HepG2 (cell line): ENCODE data around the gene ZCCHC12. TPM values are rescaled to one million over a fixed set of nuclear protein-coding genes. Genes with fewer than 3 reads are reported as not detected.

Source experiments
- BRF2 ChIP-seq: sonication (generic); formaldehyde crosslinking; IDR thresholded peaks from 2 replicates; pipeline ENCODE4 v1.8.1; 2022; ENCODE audit warnings: mild to moderate bottlenecking, missing genetic modification reagents
- CEBPG ChIP-seq: IDR thresholded peaks from 2 replicates; pipeline ENCODE4 v1.6.1; 2016
- GZF1 ChIP-seq: sonication (generic); formaldehyde crosslinking; IDR thresholded peaks from 2 replicates; pipeline ENCODE4 v1.5.1; 2020; ENCODE audit warnings: mild to moderate bottlenecking, missing genetic modification reagents
- HNF1A ChIP-seq, 2 experiments: sonication (generic) in 1 of 2; formaldehyde crosslinking in 1 of 2; IDR thresholded peaks; 2 replicates each; pipeline versions ENCODE4 v1.4.0 to v1.6.1; 2016 to 2020; ENCODE audit warnings: borderline replicate concordance in 1 of 2, low read depth in 1 of 2, mild to moderate bottlenecking in 1 of 2, missing genetic modification reagents in 1 of 2
- IKZF1 ChIP-seq: fragments of 450-650 bp; IDR thresholded peaks from 2 replicates; pipeline ENCODE4 v1.7.1; 2016
- MIER2 ChIP-seq: IDR thresholded peaks from 2 replicates; pipeline ENCODE4 v1.6.1; 2016; ENCODE audit warnings: missing biosample characterization, missing genetic modification reagents
- MNT ChIP-seq: fragments of 450-650 bp; IDR thresholded peaks from 2 replicates; pipeline ENCODE4 v1.6.1; 2016
- NFKBIZ ChIP-seq: IDR thresholded peaks from 2 replicates; pipeline ENCODE4 v1.6.1; 2018; ENCODE audit warnings: missing genetic modification reagents, missing compliant biosample characterization
- PBX3 ChIP-seq: sonication (generic); formaldehyde crosslinking; IDR thresholded peaks from 2 replicates; pipeline ENCODE4 v1.8.1; 2023; ENCODE audit warnings: missing genetic modification reagents, inconsistent platforms, borderline replicate concordance
- SMYD3 ChIP-seq: sonication (generic); formaldehyde crosslinking; IDR thresholded peaks from 2 replicates; pipeline ENCODE4 v1.8.1; 2023; ENCODE audit warnings: mild to moderate bottlenecking, missing genetic modification reagents
- ZFP37 ChIP-seq: sonication (generic); formaldehyde crosslinking; IDR thresholded peaks from 2 replicates; pipeline ENCODE4 v1.4.0; 2020; ENCODE audit warnings: missing genetic modification reagents, borderline replicate concordance
- ZKSCAN8 ChIP-seq: IDR thresholded peaks from 2 replicates; pipeline ENCODE4 v1.6.1; 2016; ENCODE audit warnings: borderline replicate concordance, missing genetic modification reagents, missing compliant biosample characterization
- ZNF326 ChIP-seq: sonication (generic); formaldehyde crosslinking; IDR thresholded peaks from 2 replicates; pipeline ENCODE4 v1.4.0; 2020; ENCODE audit warnings: missing genetic modification reagents, borderline replicate concordance
- ZSCAN29 ChIP-seq: sonication (generic); formaldehyde crosslinking; conservative IDR thresholded peaks from 2 replicates; pipeline ENCODE4 v1.4.0; 2020; ENCODE audit warnings: mild to moderate bottlenecking, missing genetic modification reagents
- polyA plus RNA-seq, 8 experiments: library from polyadenylated mRNA; depleted of rRNA in 3 of 8; stranded (reverse) in 7 of 8; unstranded in 1 of 8; fragments of >200 nt; fragmentation: Illumina TruSeq in 4 of 8; extraction: Trizol in 4 of 8; gene quantifications; 2 replicates each; pipeline versions ENCODE4 v1.2.1 to v1.2.3, GENCODE V29; 2011 to 2016; ENCODE audit warnings: low read depth in 4 of 8, missing spikeins in 1 of 8, mixed read lengths in 1 of 8; ENCODE audit not compliant: insufficient read depth in 1 of 8
- total RNA-seq, 5 experiments: library from RNA; depleted of rRNA; stranded (reverse); fragments of >200 nt; fragmentation: Illumina TruSeq; extraction: Trizol; gene quantifications; 2 replicates each; pipeline ENCODE4 v1.2.3, GENCODE V29; 2016; ENCODE audit warnings: low read depth in 1 of 5
- TF ChIP-seq, protein P1 (sequence below): sonication (generic); formaldehyde crosslinking; IDR thresholded peaks from 2 replicates; pipeline ENCODE4 v1.4.0; 2020; ENCODE audit warnings: missing genetic modification reagents
- TF ChIP-seq, protein P2 (sequence below): sonication (generic); formaldehyde crosslinking; IDR thresholded peaks from 2 replicates; pipeline ENCODE4 v1.4.0; 2020; ENCODE audit warnings: missing genetic modification reagents, borderline replicate concordance

Gene ZCCHC12
- total and polyA plus RNA-seq, 2 of the 13 experiments (the other 11 are each of a cell fraction or from before 2014, with no cell fraction given) = 0.05 to 0.20 TPM

- TF ChIP-seq IKZF1 = no peak
- TF ChIP-seq NFKBIZ (CRISPR knock-in tag) = no peak
- TF ChIP-seq SMYD3 = no peak
- TF ChIP-seq ZSCAN29 (CRISPR knock-in tag) = no peak
- TF ChIP-seq BRF2 (CRISPR knock-in tag) = no peak
- no peak for TF ChIP-seq ZFP37
- TF ChIP-seq ZNF326 (CRISPR knock-in tag) = no peak
- 0 out of 2 replicates have a peak, but pooled peaks have one; percentile 9 for TF ChIP-seq MNT
- TF ChIP-seq ZKSCAN8 (CRISPR knock-in tag) = no peak
- TF ChIP-seq MIER2 (CRISPR knock-in tag) = no peak
- TF ChIP-seq, protein P1, sequence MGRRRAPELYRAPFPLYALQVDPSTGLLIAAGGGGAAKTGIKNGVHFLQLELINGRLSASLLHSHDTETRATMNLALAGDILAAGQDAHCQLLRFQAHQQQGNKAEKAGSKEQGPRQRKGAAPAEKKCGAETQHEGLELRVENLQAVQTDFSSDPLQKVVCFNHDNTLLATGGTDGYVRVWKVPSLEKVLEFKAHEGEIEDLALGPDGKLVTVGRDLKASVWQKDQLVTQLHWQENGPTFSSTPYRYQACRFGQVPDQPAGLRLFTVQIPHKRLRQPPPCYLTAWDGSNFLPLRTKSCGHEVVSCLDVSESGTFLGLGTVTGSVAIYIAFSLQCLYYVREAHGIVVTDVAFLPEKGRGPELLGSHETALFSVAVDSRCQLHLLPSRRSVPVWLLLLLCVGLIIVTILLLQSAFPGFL (CRISPR knock-in tag) = no peak
- no peak for TF ChIP-seq GZF1 (CRISPR knock-in tag)
- no peak for TF ChIP-seq PBX3 (CRISPR knock-in tag)
- no peak for TF ChIP-seq HNF1A (IDR thresholded peaks at IDR 0.05; ENCODE audit: low read depth)
- peak; percentile 28; the same call in 1 of the 2 replicates for TF ChIP-seq HNF1A (CRISPR knock-in tag; IDR thresholded peaks at IDR 0.05; ENCODE audit: borderline replicate concordance)
- no peak for TF ChIP-seq CEBPG (CRISPR knock-in tag)
- TF ChIP-seq, protein P2, sequence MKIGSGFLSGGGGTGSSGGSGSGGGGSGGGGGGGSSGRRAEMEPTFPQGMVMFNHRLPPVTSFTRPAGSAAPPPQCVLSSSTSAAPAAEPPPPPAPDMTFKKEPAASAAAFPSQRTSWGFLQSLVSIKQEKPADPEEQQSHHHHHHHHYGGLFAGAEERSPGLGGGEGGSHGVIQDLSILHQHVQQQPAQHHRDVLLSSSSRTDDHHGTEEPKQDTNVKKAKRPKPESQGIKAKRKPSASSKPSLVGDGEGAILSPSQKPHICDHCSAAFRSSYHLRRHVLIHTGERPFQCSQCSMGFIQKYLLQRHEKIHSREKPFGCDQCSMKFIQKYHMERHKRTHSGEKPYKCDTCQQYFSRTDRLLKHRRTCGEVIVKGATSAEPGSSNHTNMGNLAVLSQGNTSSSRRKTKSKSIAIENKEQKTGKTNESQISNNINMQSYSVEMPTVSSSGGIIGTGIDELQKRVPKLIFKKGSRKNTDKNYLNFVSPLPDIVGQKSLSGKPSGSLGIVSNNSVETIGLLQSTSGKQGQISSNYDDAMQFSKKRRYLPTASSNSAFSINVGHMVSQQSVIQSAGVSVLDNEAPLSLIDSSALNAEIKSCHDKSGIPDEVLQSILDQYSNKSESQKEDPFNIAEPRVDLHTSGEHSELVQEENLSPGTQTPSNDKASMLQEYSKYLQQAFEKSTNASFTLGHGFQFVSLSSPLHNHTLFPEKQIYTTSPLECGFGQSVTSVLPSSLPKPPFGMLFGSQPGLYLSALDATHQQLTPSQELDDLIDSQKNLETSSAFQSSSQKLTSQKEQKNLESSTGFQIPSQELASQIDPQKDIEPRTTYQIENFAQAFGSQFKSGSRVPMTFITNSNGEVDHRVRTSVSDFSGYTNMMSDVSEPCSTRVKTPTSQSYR (CRISPR knock-in tag) = no peak
Measured at GRCh38 chrX:118839334-118839958, 15.8 kb downstream of the ZCCHC12 start (continued).
